Retinal pigment epithelial cell (primary cell): ENCODE measurements around the gene RAMAC.
"Not testable (repeated sequence)": the region's sequence is repeated elsewhere in the genome, so short reads cannot be mapped to it uniquely, and the experiment has no call there.

Experiments used
- DNase-seq: peaks from one replicate; pipeline ENCODE4 v3.0.0-alpha.2; 2010; ENCODE audit warnings: low read depth
- H3K4me3 ChIP-seq: 2 replicates; pipeline ENCODE4 v1.5.1; 2011; ENCODE audit warnings: mild to moderate bottlenecking, low read length, control low read depth, moderate library complexity
- CTCF ChIP-seq: conservative IDR thresholded peaks from 2 replicates; pipeline ENCODE4 v1.5.1; 2011; ENCODE audit warnings: low read depth, low read length, control low read depth, inconsistent platforms

Gene RAMAC

GRCh38 chr15:82995076-82995475 lies 9.1 kb downstream of the RAMAC start:
- no peak overlapping the region for H3K4me3 ChIP-seq
- DNase-seq: no peak
- no peak for TF ChIP-seq CTCF

GRCh38 chr15:82995938-82996337 lies 9.9 kb downstream of the RAMAC start:
- TF ChIP-seq CTCF: no peak
- DNase-seq: no peak
- no peak overlapping the region for H3K4me3 ChIP-seq

- no peak for DNase-seq
- no peak overlapping the region for H3K4me3 ChIP-seq
- no peak for TF ChIP-seq CTCF
These were observed 13.4 kb downstream of the RAMAC start for GRCh38 chr15:82999426-82999825.

GRCh38 chr15:82999905-83000671 lies 14.1 kb downstream of the RAMAC start:
- peak overlapping the region; percentile 35 for H3K4me3 ChIP-seq
- TF ChIP-seq CTCF: peak; percentile 52
- peak; percentile 39 for DNase-seq

GRCh38 chr15:83000672-83001031 lies 14.6 kb downstream of the RAMAC start:
- DNase-seq, H3K4me3 ChIP-seq: not testable (repeated sequence)

GRCh38 chr15:83010709-83011270 lies 24.8 kb downstream of the RAMAC start:
- peak; percentile 32 for DNase-seq
- peak; percentile 94 for TF ChIP-seq CTCF
- peak overlapping the region; percentile 98 for H3K4me3 ChIP-seq

- DNase-seq: peak; percentile 72
- peak; percentile 67 for TF ChIP-seq CTCF
- H3K4me3 ChIP-seq: peak within 1 kb of the TSS; percentile 98
These were observed 25.5 kb downstream of the RAMAC start, which contains the start of gene C15orf40 for GRCh38 chr15:83011271-83012075. TSS of gene C15orf40 (minus strand) at chr15:83011639. CDS start at chr15:83011607, 32 bp downstream.
